ENCODE data around the gene CRHR2.
"Not testable (repeated sequence)": the region's sequence is repeated elsewhere in the genome, so short reads cannot be mapped to it uniquely, and the experiment has no call there.

The CRHR2 gene

GRCh38 chr7:30652132-30652531 lies 30.1 kb downstream of the CRHR2 start:
- DNase-seq = no peak

DNA sequence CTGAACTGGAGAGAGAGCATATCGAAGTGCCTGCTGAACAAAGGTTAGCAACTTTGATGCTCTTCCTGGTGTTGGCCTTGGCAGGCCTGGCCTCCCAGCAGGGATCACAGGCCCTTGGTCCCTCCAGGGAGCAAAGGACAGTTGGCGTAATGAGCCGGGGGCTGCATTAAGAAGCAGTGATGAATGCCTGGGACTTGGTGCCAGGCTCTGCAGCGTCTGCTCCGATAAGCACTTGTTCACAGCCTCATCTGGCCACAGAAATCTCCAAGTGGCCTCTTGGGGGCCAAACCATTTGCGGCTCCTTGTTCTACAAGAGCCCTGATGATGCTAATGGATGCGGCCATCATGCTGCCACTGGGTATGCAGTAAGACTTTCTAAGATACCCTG lies 31.8 kb downstream of the CRHR2 start:
- DNase-seq = no peak

DNA sequence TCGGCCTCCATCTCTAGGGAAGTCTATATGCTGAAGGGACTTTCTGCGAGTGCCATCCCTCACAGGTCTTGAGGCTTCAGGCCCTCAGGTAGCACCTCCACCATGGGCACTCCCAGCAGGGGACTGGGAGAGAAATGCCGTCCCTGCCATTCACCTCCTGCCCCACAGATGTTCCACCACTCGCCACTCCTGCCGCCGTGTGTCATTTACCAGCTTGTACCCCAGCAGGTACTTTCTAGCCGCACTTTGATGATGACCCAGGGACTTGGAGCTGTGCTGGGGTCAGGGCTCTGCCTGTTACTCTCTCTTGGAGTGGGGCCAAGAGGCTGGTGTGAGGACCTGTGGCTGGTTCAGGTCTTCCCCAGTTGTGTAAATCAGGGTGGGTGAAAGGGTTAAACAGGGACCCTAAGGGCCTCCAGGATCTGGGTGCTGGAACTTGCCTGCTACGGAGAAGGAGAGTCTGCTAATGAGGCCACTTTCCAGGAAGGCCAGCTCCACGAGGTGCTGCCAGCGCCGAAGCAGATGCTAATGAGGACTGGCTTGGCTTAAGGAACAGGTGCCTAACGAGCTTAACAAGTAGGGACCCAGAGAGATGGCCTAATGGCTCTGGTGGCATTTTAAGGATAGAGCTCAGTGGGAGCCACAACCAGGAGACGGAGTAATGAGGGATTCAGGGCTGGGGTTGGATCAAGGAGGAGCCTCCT lies 32.4 kb downstream of the CRHR2 start:
- no peak for DNase-seq

- DNase-seq = no peak
Observed at GRCh38 chr7:30648744-30649540, 33.3 kb downstream of the CRHR2 start.

GRCh38 chr7:30647589-30648364 lies 34.5 kb downstream of the CRHR2 start:
- no peak for DNase-seq

- DNase-seq = no peak
Observed at GRCh38 chr7:30646154-30646553, 36.1 kb downstream of the CRHR2 start.

DNA sequence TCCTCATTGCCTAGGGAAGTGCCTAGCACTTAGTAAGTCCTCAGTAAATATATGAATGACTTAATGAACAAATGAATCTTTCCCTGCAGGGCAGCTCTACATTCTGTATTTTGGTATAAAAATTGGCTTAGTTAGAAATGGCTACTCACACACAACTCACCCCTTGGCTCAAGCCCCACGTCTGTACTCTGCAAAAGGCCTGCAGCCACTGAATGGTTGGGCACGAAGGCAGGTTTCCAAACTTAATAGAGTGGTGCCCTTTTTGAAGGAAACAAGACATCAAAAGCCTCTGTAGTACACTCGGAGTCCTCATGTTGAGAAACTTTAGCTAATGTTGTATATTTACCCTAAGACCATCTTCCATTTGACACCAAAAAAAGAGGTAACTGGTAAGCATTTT lies 36.6 kb downstream of the CRHR2 start:
- no peak for DNase-seq

DNA sequence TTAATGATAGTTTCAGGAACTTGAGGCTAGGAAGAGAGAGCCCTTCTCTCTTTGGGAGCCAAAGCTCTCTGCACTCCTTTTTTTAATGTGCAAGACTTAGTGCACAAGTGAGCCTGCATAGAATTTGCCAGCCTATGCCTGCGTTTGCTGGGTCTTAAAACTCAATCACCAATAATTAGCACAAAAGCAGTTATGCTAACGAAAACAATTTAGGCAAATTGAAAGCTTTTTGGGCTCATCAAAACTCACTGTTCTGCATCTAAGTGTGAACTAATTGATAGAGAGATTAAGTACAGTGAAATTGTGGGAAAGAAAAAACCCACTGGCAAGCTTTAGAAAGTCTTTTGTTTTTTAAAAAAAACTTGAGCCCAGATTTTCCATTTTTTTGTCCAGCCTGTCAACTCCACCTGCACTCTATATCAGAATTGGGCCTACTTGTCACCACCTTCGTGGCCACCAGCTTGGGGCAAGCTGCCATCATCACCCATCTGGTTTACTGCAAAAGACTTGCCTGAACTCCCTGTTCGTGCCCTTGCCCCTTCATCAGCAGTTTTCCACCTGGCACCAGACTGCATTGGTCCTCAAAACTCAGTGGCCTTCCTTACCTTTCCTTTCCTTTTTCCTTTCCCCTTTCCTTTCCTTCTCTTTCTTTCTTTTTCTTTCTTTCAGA lies 37.8 kb downstream of the CRHR2 start:
- DNase-seq = no peak

GRCh38 chr7:30642789-30643188 lies 39.5 kb downstream of the CRHR2 start:
- no peak for DNase-seq

DNA sequence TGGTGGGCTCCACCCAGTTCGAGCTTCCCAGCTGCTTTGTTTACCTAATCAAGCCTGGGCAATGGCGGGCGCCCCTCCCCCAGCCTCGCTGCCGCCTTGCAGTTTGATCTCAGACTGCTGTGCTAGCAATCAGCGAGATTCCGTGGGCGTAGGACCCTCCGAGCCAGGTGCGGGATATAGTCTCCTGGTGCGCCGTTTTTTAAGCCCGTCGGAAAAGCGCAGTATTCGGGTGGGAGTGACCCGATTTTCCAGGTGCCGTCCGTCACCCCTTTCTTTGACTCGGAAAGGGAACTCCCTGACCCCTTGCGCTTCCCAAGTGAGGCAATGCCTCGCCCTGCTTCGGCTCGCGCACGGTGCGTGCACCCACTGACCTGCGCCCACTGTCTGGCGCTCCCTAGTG lies 39.9 kb downstream of the CRHR2 start:
- not testable (repeated sequence) for DNase-seq

DNA sequence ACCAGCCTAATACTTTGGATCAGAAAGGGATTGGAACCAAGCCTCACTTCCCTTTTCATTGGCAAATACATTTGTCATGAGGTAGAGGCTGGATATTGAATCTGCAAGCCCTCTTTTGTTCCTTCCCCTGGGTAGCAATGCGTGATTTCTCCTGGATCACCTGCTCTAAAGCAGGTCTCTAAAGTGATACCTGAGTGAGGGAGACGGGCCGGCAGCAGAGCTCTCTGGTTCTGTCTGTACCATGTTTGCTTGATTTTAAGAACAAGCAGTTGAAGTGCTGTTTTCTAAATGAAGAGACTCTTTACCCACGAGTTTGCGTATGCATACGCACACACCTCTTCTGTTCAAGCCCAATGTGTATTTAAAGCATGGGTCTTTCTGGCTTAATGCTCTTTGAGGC lies 46.5 kb downstream of the CRHR2 start:
- no peak for DNase-seq

- DNase-seq = no peak
Observed at GRCh38 chr7:30634634-30635201, 47.5 kb downstream of the CRHR2 start.

GRCh38 chr7:30634193-30634626 lies 48.0 kb downstream of the CRHR2 start:
- no peak for DNase-seq

GRCh38 chr7:30633223-30633622 lies 49.0 kb downstream of the CRHR2 start:
- DNase-seq = no peak

DNA sequence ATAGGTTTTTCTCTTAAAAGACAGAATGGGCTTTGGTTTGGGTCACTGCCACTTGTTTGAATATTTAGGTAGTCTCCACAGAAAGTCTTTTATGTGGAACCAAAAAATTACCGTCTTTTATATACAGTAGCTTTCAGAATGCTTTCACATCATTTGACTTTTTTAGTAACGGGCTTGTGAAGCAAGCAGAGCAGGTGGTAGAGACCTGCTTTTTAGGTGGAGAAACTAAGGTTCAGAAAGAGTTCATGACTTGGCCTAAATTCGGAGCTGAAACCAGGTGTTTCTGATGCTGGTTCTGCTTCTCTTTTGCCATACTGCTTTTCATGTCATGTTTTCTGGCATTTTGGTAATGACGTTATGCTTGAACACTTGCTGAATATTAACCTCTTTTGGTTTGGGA lies 51.3 kb downstream of the CRHR2 start:
- no peak for DNase-seq

- no peak for DNase-seq
Observed at GRCh38 chr7:30627026-30627425, 55.2 kb downstream of the CRHR2 start.

- DNase-seq = no peak
Observed at GRCh38 chr7:30625283-30625682, 57.0 kb downstream of the CRHR2 start.

GRCh38 chr7:30618961-30619360 lies 63.3 kb downstream of the CRHR2 start:
- no peak for DNase-seq

DNA sequence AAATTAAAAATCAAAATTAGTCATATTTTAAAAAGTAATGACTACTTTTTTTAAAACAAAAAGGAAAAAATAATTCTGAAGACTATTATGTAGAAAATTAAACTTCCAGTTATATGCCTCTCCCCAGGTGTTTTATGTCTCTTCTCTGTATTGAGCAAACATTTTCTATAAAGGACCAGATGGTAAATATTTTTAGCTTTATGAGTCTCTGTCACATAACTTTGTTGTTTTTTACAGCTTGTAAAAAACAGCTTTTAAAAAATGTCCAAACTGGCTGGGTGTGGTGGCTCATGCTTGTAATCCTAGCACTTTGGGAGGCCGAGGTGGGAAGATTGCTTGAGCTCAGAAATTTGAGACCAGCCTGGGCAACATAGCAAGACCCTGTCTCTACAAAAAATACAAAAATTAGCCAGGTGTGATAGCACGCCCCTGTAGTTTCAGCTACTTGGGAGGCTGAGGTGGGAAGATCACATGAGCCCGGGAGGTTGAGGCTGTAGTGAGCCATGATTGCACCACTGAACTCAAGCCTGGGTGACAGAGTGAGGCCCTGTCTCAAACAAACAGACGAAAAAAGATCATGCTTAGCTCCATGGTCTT lies 64.1 kb downstream of the CRHR2 start:
- DNase-seq = no peak

- no peak for DNase-seq
Observed at GRCh38 chr7:30617359-30617758, 64.9 kb downstream of the CRHR2 start.

DNA sequence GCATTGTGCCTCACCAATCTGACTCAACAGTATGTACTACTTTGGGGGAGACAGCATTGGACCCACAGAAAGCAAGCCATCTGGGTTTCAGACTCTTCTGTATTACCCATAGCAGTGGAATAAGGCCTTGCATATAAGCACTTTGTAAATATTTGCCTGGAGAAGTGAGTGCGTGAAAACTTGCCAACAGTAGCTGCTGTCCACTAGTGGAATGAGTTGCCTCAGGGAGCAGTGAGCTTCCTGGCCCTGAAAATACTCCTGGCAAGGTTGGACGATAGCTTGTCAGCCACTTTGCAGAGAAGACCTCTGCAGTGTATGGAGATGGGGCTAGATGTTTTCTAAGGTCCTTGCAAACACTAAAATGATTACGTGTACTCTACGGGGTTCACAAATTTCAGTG lies 65.9 kb downstream of the CRHR2 start:
- DNase-seq = no peak
